Gastrocnemius medialis (tissue), 4 donors: ENCODE data around the gene TUBAL3. TPM values are rescaled to one million over a fixed set of nuclear protein-coding genes. Genes with fewer than 3 reads are reported as not detected.
"Not testable (repeated sequence)": the region's sequence is repeated elsewhere in the genome, so short reads cannot be mapped to it uniquely, and the experiment has no call there.

Source experiments
- ATAC-seq, 2 donors: fragments of 150-250 bp; one replicate each; pipeline ENCODE4 v1.9.1; 2016
- DNase-seq, 2 donors: peaks; one replicate each; pipeline ENCODE4 v3.0.0-alpha.2; 2019
- H3K27ac ChIP-seq, 4 donors: fragments of 200-600 bp; sonication (generic); 1 replicate in 1 of 4; 2 replicates in 3 of 4; pipeline ENCODE4 v1.5.1; 2016 to 2018; ENCODE audit warnings: mild to moderate bottlenecking in 2 of 4, moderate library complexity in 1 of 4
- H3K27me3 ChIP-seq, 3 donors: fragments of 200-600 bp; sonication (generic) in 2 of 3; 1 replicate in 1 of 3; 2 replicates in 2 of 3; pipeline versions ENCODE4 v1.5.1 to v1.6.0; 2016 to 2019; ENCODE audit warnings: mild to moderate bottlenecking in 1 of 3, moderate library complexity in 1 of 3
- H3K36me3 ChIP-seq, 2 donors: fragments of 200-600 bp; sonication (generic) in 1 of 2; one replicate each; pipeline ENCODE4 v1.5.1; 2017 to 2018
- H3K4me1 ChIP-seq, 2 donors: fragments of 200-600 bp; sonication (generic) in 1 of 2; one replicate each; pipeline ENCODE4 v1.5.1; 2016 to 2017; ENCODE audit warnings: mild to moderate bottlenecking in 2 of 2
- H3K4me3 ChIP-seq, 4 donors: fragments of 200-600 bp; sonication (generic) in 3 of 4; 1 replicate in 1 of 4; 2 replicates in 3 of 4; pipeline ENCODE4 v1.5.1; 2016 to 2019; ENCODE audit warnings: mild to moderate bottlenecking in 2 of 4
- H3K9me3 ChIP-seq, 3 donors: fragments of 200-600 bp; sonication (generic) in 2 of 3; 1 replicate in 1 of 3; 2 replicates in 2 of 3; pipeline ENCODE4 v1.5.1; 2016 to 2019
- CTCF ChIP-seq, 5 experiments: fragments of 450-650 bp in 3 of 5; fragments of 200-600 bp in 2 of 5; sonication (generic) in 2 of 5; IDR thresholded peaks in 4 of 5; conservative IDR thresholded peaks in 1 of 5; 1 replicate in 4 of 5; 2 replicates in 1 of 5; pipeline ENCODE4 v1.5.1; 2016 to 2019; ENCODE audit warnings: antibody characterized with exemption in 5 of 5, mild to moderate bottlenecking in 3 of 5, moderate library complexity in 3 of 5
- POLR2A ChIP-seq, 2 donors: fragments of 450-650 bp; IDR thresholded peaks; one replicate each; pipeline ENCODE4 v1.6.1; 2017; ENCODE audit warnings: antibody characterized with exemption in 2 of 2, mild to moderate bottlenecking in 2 of 2, moderate library complexity in 2 of 2
- in situ Hi-C, 4 donors: fragments of 200-750 bp; cut with MboI; loops; one replicate each; pipeline versions ENCODE4 v1.15.0 to v1.8.0; 2017; ENCODE audit warnings: low sequenced_read_pairs in 4 of 4
- intact Hi-C: fragments of 100-400 bp; cut with DNase I; formaldehyde crosslinking; loops from one replicate; pipeline ENCODE4 v1.15.1; 2023; ENCODE audit warnings: low total_unique reads
- total RNA-seq, 4 donors: library from RNA; depleted of rRNA; stranded (reverse); fragments of >200 nt; gene quantifications; one replicate each; pipeline versions ENCODE4 v1.1.0 to v1.2.3, GENCODE V29; 2016

Gene TUBAL3
- total RNA-seq, 4 donors from 2014 or later: 0.18 TPM; not detected in 3

- no peak for TF ChIP-seq CTCF (IDR thresholded peaks at IDR 0.05 in 4 of 5, conservative IDR thresholded peaks at IDR 0.05 in 1 of 5)
- TF ChIP-seq POLR2A (IDR thresholded peaks at IDR 0.05): no peak
- DNase-seq (no peak), ATAC-seq (no peak)
- Histone ChIP-seq H3K4me1 (no peaks in the 10 kb centered on the region), H3K27ac (no peak overlapping the region), H3K36me3 (no peaks in the 10 kb centered on the region), H3K4me3 (no peak overlapping the region), H3K27me3 (no peaks in the 10 kb centered on the region), H3K9me3 (peaks cover 0 to 12% (median 0%) of the 10 kb centered on the region in 3 donors)
- in situ Hi-C loops: loop anchor here (10.0 to 25.0 kb wide), 2 partner anchors 542 to 550 kb away; partner anchors contain the start of gene AKR1E2 (in 1 of the 4)
- intact Hi-C loops: no loop called here
Observed at GRCh38 chr10:5387169-5387568, 17.5 kb downstream of the TUBAL3 start.

- ATAC-seq (no peak), DNase-seq (no peak)
- H3K4me3 ChIP-seq: no peak overlapping the region
- no peaks in the 10 kb centered on the region for H3K36me3 ChIP-seq
- no peaks in the 10 kb centered on the region for H3K27me3 ChIP-seq
- no peak for TF ChIP-seq POLR2A (IDR thresholded peaks at IDR 0.05)
- TF ChIP-seq CTCF (IDR thresholded peaks at IDR 0.05 in 4 of 5, conservative IDR thresholded peaks at IDR 0.05 in 1 of 5): no peak
- no peaks in the 10 kb centered on the region for H3K4me1 ChIP-seq
- intact Hi-C loops: no loop called here
- H3K9me3 ChIP-seq: peaks cover 0 to under 1% (median 0%) of the 10 kb centered on the region in 3 donors
- no peak overlapping the region for H3K27ac ChIP-seq
- in situ Hi-C loops: loop anchor here (10.0 to 25.0 kb wide), 2 partner anchors 540 to 548 kb away; partner anchors contain the start of gene AKR1E2 (in 1 of the 4)
Observed at GRCh38 chr10:5385224-5385623, 19.4 kb downstream of the TUBAL3 start.

- Histone ChIP-seq H3K36me3 (no peaks in the 10 kb centered on the region), H3K27ac (no peak overlapping the region), H3K4me1 (no peaks in the 10 kb centered on the region), H3K9me3 (no peaks in the 10 kb centered on the region), H3K27me3 (no peaks in the 10 kb centered on the region), H3K4me3 (no peak overlapping the region)
- TF ChIP-seq POLR2A (IDR thresholded peaks at IDR 0.05): no peak
- TF ChIP-seq CTCF (IDR thresholded peaks at IDR 0.05 in 4 of 5, conservative IDR thresholded peaks at IDR 0.05 in 1 of 5): no peak
- intact Hi-C loops (no loop called here), in situ Hi-C loops (loop anchor here (10.0 to 25.0 kb wide), 2 partner anchors 536 to 544 kb away; partner anchors contain the start of gene AKR1E2 (in 1 of the 4))
- DNase-seq (no peak), ATAC-seq (no peak)
Observed at GRCh38 chr10:5381187-5381586, 23.4 kb downstream of the TUBAL3 start.

GRCh38 chr10:5380395-5380794, 24.2 kb downstream of the TUBAL3 start:
- H3K4me3 ChIP-seq, ATAC-seq, intact Hi-C loops, H3K27me3 ChIP-seq, H3K4me1 ChIP-seq, H3K27ac ChIP-seq, H3K9me3 ChIP-seq, H3K36me3 ChIP-seq, DNase-seq: not testable (repeated sequence)
- in situ Hi-C loops: loop anchor here (10.0 to 25.0 kb wide), 2 partner anchors 536 to 543 kb away; partner anchors contain the start of gene AKR1E2 (in 1 of the 4)

- intact Hi-C loops, ATAC-seq, H3K9me3 ChIP-seq, H3K27me3 ChIP-seq, H3K36me3 ChIP-seq, H3K4me1 ChIP-seq, DNase-seq, H3K4me3 ChIP-seq, H3K27ac ChIP-seq: not testable (repeated sequence)
- in situ Hi-C loops: loop anchor here in 1 of 4 donors (25.0 kb wide), 1 partner anchor 542 kb away; the partner anchor contains the start of gene AKR1E2
Observed at GRCh38 chr10:5379202-5379601, 25.4 kb downstream of the TUBAL3 start.

GRCh38 chr10:5376450-5376849, 28.2 kb downstream of the TUBAL3 start:
- Histone ChIP-seq H3K27ac (no peak overlapping the region), H3K9me3 (no peaks in the 10 kb centered on the region), H3K4me3 (no peak overlapping the region), H3K36me3 (no peaks in the 10 kb centered on the region), H3K4me1 (no peaks in the 10 kb centered on the region), H3K27me3 (no peaks in the 10 kb centered on the region)
- in situ Hi-C loops (loop anchor here in 1 of 4 donors (25.0 kb wide), 1 partner anchor 539 kb away; the partner anchor contains the start of gene AKR1E2), intact Hi-C loops (no loop called here)
- TF ChIP-seq CTCF (IDR thresholded peaks at IDR 0.05 in 4 of 5, conservative IDR thresholded peaks at IDR 0.05 in 1 of 5): no peak
- no peak for TF ChIP-seq POLR2A (IDR thresholded peaks at IDR 0.05)
- ATAC-seq: no peak
- no peak for DNase-seq
